Measurements from ENCODE around the gene GABBR2. TPM values are rescaled to one million over a fixed set of nuclear protein-coding genes. Genes with fewer than 3 reads are reported as not detected.

The GABBR2 gene
- total RNA-seq, 4 donors from 2014 or later, result not detected

GRCh38 chr9:98312365-98312764, 396.4 kb downstream of the GABBR2 start:
- TF ChIP-seq CTCF (IDR thresholded peaks at IDR 0.05), result no peak
- ATAC-seq (ENCODE audit: low FRiP score) (no peak), DNase-seq (ENCODE audit: low spot score) (no peak)

GRCh38 chr9:98311541-98311940, 397.2 kb downstream of the GABBR2 start:
- ATAC-seq (ENCODE audit: low FRiP score) (no peak), DNase-seq (ENCODE audit: low spot score) (no peak)
- no peak for TF ChIP-seq CTCF (IDR thresholded peaks at IDR 0.05)

GRCh38 chr9:98310752-98311392, 397.9 kb downstream of the GABBR2 start:
- no peak for DNase-seq (ENCODE audit: low spot score)
- ATAC-seq (ENCODE audit: low FRiP score), result no peak
- TF ChIP-seq CTCF (IDR thresholded peaks at IDR 0.05), result no peak

- DNase-seq (ENCODE audit: low spot score), result no peak
- no peak for ATAC-seq (ENCODE audit: low FRiP score)
- TF ChIP-seq CTCF (IDR thresholded peaks at IDR 0.05), result no peak
Observed at GRCh38 chr9:98306384-98307145, 402.2 kb downstream of the GABBR2 start.

- no peak for DNase-seq (ENCODE audit: low spot score)
- no peak for ATAC-seq (ENCODE audit: low FRiP score)
Observed at GRCh38 chr9:98304381-98304780, 404.4 kb downstream of the GABBR2 start.

GRCh38 chr9:98303633-98304125, 405.1 kb downstream of the GABBR2 start:
- TF ChIP-seq CTCF (IDR thresholded peaks at IDR 0.05), result no peak
- DNase-seq (ENCODE audit: low spot score) (no peak), ATAC-seq (ENCODE audit: low FRiP score) (no peak)

More at GRCh38 chr9:98304381-98304780, 404.4 kb downstream of the GABBR2 start:
- TF ChIP-seq CTCF (IDR thresholded peaks at IDR 0.05), result no peak

All from omental fat pad (tissue), 4 donors.